ENCODE results near the gene AGAP3. TPM values are rescaled to one million over a fixed set of nuclear protein-coding genes. Genes with fewer than 3 reads are reported as not detected.

AGAP3 gene
- total and polyA plus RNA-seq, 2 of the 4 experiments (the other 2 are of a cell fraction): 35.3 to 93.9 TPM

- POLR2A ChIA-PET (ENCODE audit: unreplicated experiment): no interaction called here
- no peak overlapping the region for H4K91ac ChIP-seq (ENCODE audit: insufficient read depth, low read depth, low read length)
- in situ Hi-C loops (cut with MboI; ENCODE audit: low sequenced_read_pairs): no loop called here
Measured at GRCh38 chr7:151181011-151181431, 94.7 kb downstream of the AGAP3 start.

More at GRCh38 chr7:151181011-151181431, 94.7 kb downstream of the AGAP3 start:
- H3K56ac ChIP-seq (ENCODE audit: extremely low read depth, insufficient read depth, low read length): no peak overlapping the region
- H3K79me1 ChIP-seq (ENCODE audit: low read depth in 1 of 2, low read length in 2 of 2): no peaks in the 10 kb centered on the region
- ATAC-seq (ENCODE audit: low read depth): no peak
- H3K9ac ChIP-seq (ENCODE audit: low read depth, low read length): no peak overlapping the region
- intact Hi-C loops (cut with micrococcal nuclease): no loop called here
- H2BK5ac ChIP-seq (ENCODE audit: low read depth, low read length, poor library complexity, severe bottlenecking): no peak overlapping the region
- no peak overlapping the region for H4K5ac ChIP-seq (ENCODE audit: low read depth, low read length)
- H3K27ac ChIP-seq (ENCODE audit: insufficient read depth, low read length): no peak overlapping the region
- DNase-seq: no peak
- H3K9me3 ChIP-seq (ENCODE audit: control insufficient read depth, insufficient read depth, low read length): no peaks in the 10 kb centered on the region
- H3K4me3 ChIP-seq (ENCODE audit: insufficient read depth, low read depth, low read length): no peak overlapping the region
- H3K23ac ChIP-seq (ENCODE audit: low read depth, low read length): no peak overlapping the region
- no peak overlapping the region for H3K4me2 ChIP-seq (ENCODE audit: low read depth, low read length)
- dilution Hi-C loops (cut with HindIII; ENCODE audit: low sequenced_read_pairs, unreplicated experiment): no loop called here
- H2AK9ac ChIP-seq (replicated peaks; ENCODE audit: low read depth, low read length, poor library complexity): no peak overlapping the region
- no peak overlapping the region for H2AK5ac ChIP-seq (ENCODE audit: low read depth, low read length)
- H3K27me3 ChIP-seq (ENCODE audit: control insufficient read depth, insufficient read depth, low read length): peaks cover 71% of the 10 kb centered on the region
- H3K36me3 ChIP-seq (ENCODE audit: control insufficient read depth, insufficient read depth, low read length): no peaks in the 10 kb centered on the region
- H2BK120ac ChIP-seq (ENCODE audit: low read depth, low read length): no peak overlapping the region
- H3K18ac ChIP-seq (ENCODE audit: low read depth, low read length): no peak overlapping the region
- no peaks in the 10 kb centered on the region for H3K9me1 ChIP-seq (ENCODE audit: insufficient read depth, low read length)
- H3K4ac ChIP-seq (ENCODE audit: low read depth, low read length): no peak overlapping the region
- no peak overlapping the region for H2AFZ ChIP-seq (replicated peaks; ENCODE audit: low read length, poor library complexity)
- no peak overlapping the region for H2BK20ac ChIP-seq (ENCODE audit: low read depth, low read length)
- H3K14ac ChIP-seq (replicated peaks; ENCODE audit: low read depth, low read length): no peak overlapping the region
- H4K20me1 ChIP-seq (ENCODE audit: insufficient read depth, low read length): no peaks in the 10 kb centered on the region
- no TSS peak for BruUV-seq (replicated peaks)
- 62% methylated on average over 16 of the region's 22 CpGs; no CpG with 5 or more reads in 1 of the 2 experiments for WGBS, 2 experiments (ENCODE audit: extremely low coverage in 2 of 2, insufficient read length in 1 of 2)
- H2BK15ac ChIP-seq (ENCODE audit: low read depth, low read length): no peak overlapping the region
- no peaks in the 10 kb centered on the region for H3K4me1 ChIP-seq (ENCODE audit: control insufficient read depth, insufficient read depth, low read length)
- no peak overlapping the region for H4K8ac ChIP-seq (ENCODE audit: low read depth in 2 of 2, low read length in 2 of 2)
- CTCF ChIA-PET: no interaction called here
- no peak for TF ChIP-seq MXI1 (IDR thresholded peaks at IDR 0.05; ENCODE audit: borderline replicate concordance, low read depth, low read length)
- TF ChIP-seq MAFK (IDR thresholded peaks at IDR 0.05; ENCODE audit: low read depth, low read length): no peak
- TF ChIP-seq RFX5 (IDR thresholded peaks at IDR 0.05; ENCODE audit: low read depth, low read length): no peak
- TF ChIP-seq MAZ (IDR thresholded peaks at IDR 0.05; ENCODE audit: borderline replicate concordance, low read depth, low read length): no peak
- TF ChIP-seq FOS (IDR thresholded peaks at IDR 0.05; ENCODE audit: low read depth, low read length): no peak
- TF ChIP-seq CEBPB (IDR thresholded peaks at IDR 0.05; ENCODE audit: low read depth, low read length): no peak
- TF ChIP-seq CHD1 (IDR thresholded peaks at IDR 0.05; ENCODE audit: low read depth, low read length): no peak
- TF ChIP-seq CTCF (conservative IDR thresholded peaks at IDR 0.05; ENCODE audit: low read depth, low read length): no peak
- no peak for TF ChIP-seq NFE2L2 (IDR thresholded peaks at IDR 0.05; ENCODE audit: low read depth, low read length)
- TF ChIP-seq SMC3 (IDR thresholded peaks at IDR 0.05; ENCODE audit: low read depth, low read length): no peak
- TF ChIP-seq USF2 (IDR thresholded peaks at IDR 0.05; ENCODE audit: low read depth, low read length): no peak
- no peak for TF ChIP-seq BHLHE40 (IDR thresholded peaks at IDR 0.05; ENCODE audit: low read depth, low read length)
- no peak for TF ChIP-seq RCOR1 (IDR thresholded peaks at IDR 0.05; ENCODE audit: insufficient replicate concordance, low read length)
- no peak for TF ChIP-seq RAD21 (IDR thresholded peaks at IDR 0.05; ENCODE audit: low read length)
- no peak for TF ChIP-seq POLR2A (IDR thresholded peaks at IDR 0.05; ENCODE audit: low read depth, low read length)
- no peak for TF ChIP-seq ELK1 (IDR thresholded peaks at IDR 0.05; ENCODE audit: borderline replicate concordance, low read depth, low read length)
